PC-9 (cell line): Measurements from ENCODE around the gene EAF1. TPM values are rescaled to one million over a fixed set of nuclear protein-coding genes. Genes with fewer than 3 reads are reported as not detected.

Source experiments
- BruUV-seq: library from RNA; stranded (reverse); fragments of 400-500 nt; replicated peaks from 2 replicates; lab custom pipeline; 2021; lab: Mats Ljungman, UMichigan
- CTCF ChIA-PET: fragments of 300-600 bp; sonication (Branson Sonifier 250); formaldehyde crosslinking; loops from one replicate; lab custom pipeline; 2022; ENCODE audit warnings: antibody characterized with exemption; lab: Charles Lee
- POLR2A ChIA-PET: fragments of 300-600 bp; sonication (Branson Sonifier 250); formaldehyde crosslinking; loops from one replicate; lab custom pipeline; 2022; ENCODE audit warnings: antibody characterized with exemption; ENCODE audit not compliant: unreplicated experiment; lab: Charles Lee
- DNase-seq, 2 experiments: peaks; one replicate each; pipeline versions ENCODE4 v3.0.0 to v3.0.0-alpha.2; 2015 to 2022; ENCODE audit warnings: mixed read lengths in 1 of 2
- H2AFZ ChIP-seq: fragments of 200-600 bp; sonication (generic); 2 replicates; pipeline ENCODE4 v1.8.1; 2017; ENCODE audit warnings: antibody characterized with exemption
- H3F3A ChIP-seq: fragments of 200-600 bp; sonication (generic); 2 replicates; pipeline ENCODE4 v1.8.1; 2017; ENCODE audit warnings: antibody characterized with exemption, mild to moderate bottlenecking, low read depth; ENCODE audit not compliant: insufficient read depth
- H3K27ac ChIP-seq: fragments of 200-600 bp; sonication (generic); 2 replicates; pipeline ENCODE4 v1.6.1; 2016; ENCODE audit warnings: mixed run types
- H3K27me3 ChIP-seq: fragments of 200-600 bp; sonication (generic); 2 replicates; pipeline ENCODE4 v1.6.1; 2016; ENCODE audit warnings: low read depth, mixed run types; ENCODE audit not compliant: insufficient read depth
- H3K36me3 ChIP-seq: fragments of 200-600 bp; sonication (generic); 2 replicates; pipeline ENCODE4 v1.6.1; 2016; ENCODE audit warnings: low read depth, mixed run types
- H3K4me1 ChIP-seq: fragments of 200-600 bp; sonication (generic); replicated peaks from 2 replicates; pipeline ENCODE4 v1.6.1; 2016; ENCODE audit warnings: mixed run types; ENCODE audit not compliant: insufficient read depth
- H3K4me2 ChIP-seq: fragments of 200-600 bp; sonication (generic); 2 replicates; pipeline ENCODE4 v1.6.1; 2017; ENCODE audit warnings: mixed run types
- H3K4me3 ChIP-seq: fragments of 200-600 bp; sonication (generic); 2 replicates; pipeline ENCODE4 v1.6.1; 2016; ENCODE audit warnings: mixed run types
- H3K79me2 ChIP-seq: fragments of 200-600 bp; sonication (generic); 2 replicates; pipeline ENCODE4 v1.6.1; 2017; ENCODE audit warnings: low read depth, mixed run types
- H3K9me2 ChIP-seq: fragments of 200-600 bp; sonication (generic); 2 replicates; pipeline ENCODE4 v1.8.1; 2017; ENCODE audit warnings: mild to moderate bottlenecking; ENCODE audit not compliant: insufficient read depth
- H3K9me3 ChIP-seq: fragments of 200-600 bp; sonication (generic); 2 replicates; pipeline ENCODE4 v1.8.1; 2016; ENCODE audit warnings: low read depth; ENCODE audit not compliant: insufficient read depth
- H4K20me1 ChIP-seq: fragments of 200-600 bp; sonication (generic); 2 replicates; pipeline ENCODE4 v1.8.1; 2017; ENCODE audit not compliant: insufficient read depth
- CTCF ChIP-seq: fragments of 200-600 bp; sonication (generic); conservative IDR thresholded peaks from 2 replicates; pipeline ENCODE4 v1.6.1; 2017; ENCODE audit warnings: mixed run types, antibody characterized with exemption, mild to moderate bottlenecking, moderate library complexity
- EZH2 ChIP-seq: fragments of 200-600 bp; sonication (generic); IDR thresholded peaks from 2 replicates; pipeline ENCODE4 v1.8.0; 2017; ENCODE audit warnings: antibody characterized with exemption, low read depth
- intact Hi-C: fragments of 100-400 bp; cut with micrococcal nuclease; formaldehyde crosslinking; loops from one replicate; pipeline ENCODE4 v1.10.0; 2022; ENCODE audit not compliant: unreplicated experiment
- total RNA-seq: library from RNA; stranded (reverse); gene quantifications from 2 replicates; pipeline ENCODE4 v1.2.3, GENCODE V29; 2021

The EAF1 gene
- total RNA-seq, 1 experiment from 2014 or later = 16.4 TPM

DNA sequence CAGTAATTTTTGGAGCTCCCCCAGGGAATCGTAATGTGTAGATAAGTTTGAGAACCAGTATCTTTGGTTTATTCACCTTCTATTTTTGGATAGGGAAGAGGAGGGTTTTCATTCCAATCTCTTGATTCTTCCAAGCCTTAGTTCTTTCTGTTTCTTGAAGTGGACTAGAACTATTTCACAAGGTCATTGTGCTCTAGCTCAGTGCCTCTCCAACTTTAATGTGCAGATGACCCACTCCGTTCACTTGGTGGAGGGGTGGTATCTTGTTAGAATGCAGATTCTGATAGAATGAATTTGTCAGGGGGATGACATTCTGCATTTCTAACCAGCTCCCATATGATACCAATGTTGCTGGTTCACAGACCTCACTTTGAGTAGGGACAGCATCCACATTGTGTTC, 58.6 kb downstream of the EAF1 start:
- H3K9me2 ChIP-seq = no peaks in the 10 kb centered on the region
- CTCF ChIA-PET = no interaction called here
- H3K4me2 ChIP-seq = no peak overlapping the region
- TF ChIP-seq EZH2 = no peak
- TF ChIP-seq CTCF = no peak
- H3K4me1 ChIP-seq = no peaks in the 10 kb centered on the region
- POLR2A ChIA-PET = no interaction called here
- BruUV-seq = no TSS peak
- no peak overlapping the region for H3K27ac ChIP-seq
- no peaks in the 10 kb centered on the region for H3K9me3 ChIP-seq
- H2AFZ ChIP-seq = no peak overlapping the region
- no peak for DNase-seq
- no peaks in the 10 kb centered on the region for H3F3A ChIP-seq
- intact Hi-C loops = no loop called here
- H4K20me1 ChIP-seq = no peaks in the 10 kb centered on the region
- no peaks in the 10 kb centered on the region for H3K36me3 ChIP-seq
- H3K27me3 ChIP-seq = peaks cover 16% of the 10 kb centered on the region; the same call in 1 of the 2 replicates
- H3K4me3 ChIP-seq = no peak overlapping the region
- no peaks in the 10 kb centered on the region for H3K79me2 ChIP-seq

DNA sequence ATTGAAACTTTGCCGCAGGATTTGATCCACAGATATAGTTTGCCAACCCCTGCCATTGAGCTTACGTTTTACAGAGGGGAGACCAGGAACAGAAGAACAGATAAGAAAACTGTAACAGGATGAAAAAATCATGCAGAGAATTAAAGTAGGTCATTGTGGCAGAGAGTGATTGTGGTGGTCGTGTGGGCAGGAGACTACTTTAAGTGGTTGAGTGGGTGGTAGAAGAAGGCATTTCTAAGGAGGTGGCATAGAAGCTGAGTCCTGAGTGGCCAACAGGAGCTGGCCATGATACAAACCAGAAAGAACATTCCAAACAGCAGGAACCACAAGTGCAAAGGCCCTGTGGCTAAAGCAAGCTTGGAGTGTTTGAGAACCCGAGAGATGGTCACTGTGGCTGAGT, 59.6 kb downstream of the EAF1 start:
- Histone ChIP-seq H4K20me1 (no peaks in the 10 kb centered on the region), H3K4me2 (no peak overlapping the region), H3F3A (no peaks in the 10 kb centered on the region), H3K4me3 (no peak overlapping the region), H2AFZ (no peak overlapping the region), H3K9me2 (no peaks in the 10 kb centered on the region), H3K4me1 (no peaks in the 10 kb centered on the region), H3K27ac (no peak overlapping the region), H3K27me3 (peaks cover 16% of the 10 kb centered on the region; the same call in 1 of the 2 replicates), H3K79me2 (no peaks in the 10 kb centered on the region), H3K9me3 (no peaks in the 10 kb centered on the region), H3K36me3 (no peaks in the 10 kb centered on the region)
- BruUV-seq = no TSS peak
- CTCF ChIA-PET = no interaction called here
- no peak for DNase-seq
- POLR2A ChIA-PET = no interaction called here
- intact Hi-C loops = no loop called here
- TF ChIP-seq EZH2 (no peak), CTCF (no peak)

DNA sequence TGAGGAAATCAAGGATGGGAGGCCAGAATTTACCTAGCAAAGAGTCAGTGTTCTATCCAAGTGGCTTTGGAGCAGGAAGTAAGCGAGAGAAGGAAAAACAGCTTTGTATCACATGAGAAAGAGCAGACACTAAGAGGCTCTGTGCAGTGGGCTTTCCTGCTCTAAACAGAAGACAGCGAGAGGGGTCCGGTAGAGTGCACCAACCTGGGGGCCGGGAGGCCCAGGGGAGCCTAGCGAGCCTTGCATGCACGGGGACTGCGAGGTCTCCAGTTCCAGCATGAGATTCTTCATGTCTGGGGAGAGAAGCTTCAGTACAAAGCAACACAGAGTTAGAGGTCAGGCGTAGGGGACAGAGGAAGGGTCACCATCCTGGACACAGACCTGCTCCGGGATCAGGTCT, 60.6 kb downstream of the EAF1 start:
- intact Hi-C loops = no loop called here
- no peak for DNase-seq
- H3K4me2 ChIP-seq = no peak overlapping the region
- no peak for TF ChIP-seq CTCF
- TF ChIP-seq EZH2 = no peak
- H3K9me2 ChIP-seq = no peaks in the 10 kb centered on the region
- ChIA-PET CTCF (no interaction called here), POLR2A (interaction anchor here (0.7 kb wide), 1 partner anchor 440 kb away, joined by 6 read pairs; no protein-coding TSS in a partner anchor)
- peaks cover 16% of the 10 kb centered on the region; the same call in 1 of the 2 replicates for H3K27me3 ChIP-seq
- H3K27ac ChIP-seq = no peak overlapping the region
- BruUV-seq = no TSS peak
- no peak overlapping the region for H3K4me3 ChIP-seq
- no peaks in the 10 kb centered on the region for H3F3A ChIP-seq
- no peaks in the 10 kb centered on the region for H3K79me2 ChIP-seq
- H4K20me1 ChIP-seq = no peaks in the 10 kb centered on the region
- H2AFZ ChIP-seq = no peak overlapping the region
- no peaks in the 10 kb centered on the region for H3K4me1 ChIP-seq
- H3K36me3 ChIP-seq = no peaks in the 10 kb centered on the region
- H3K9me3 ChIP-seq = no peaks in the 10 kb centered on the region
